Dendritic cell treated with granulocyte-macrophage colony-stimulating factor and Interleukin-4, amounts not matched to agents 40 ng/mL and 50 ng/mL, for 4 days (primary cell): ENCODE measurements around the gene IGSF23.
"Not testable (repeated sequence)": the region's sequence is repeated elsewhere in the genome, so short reads cannot be mapped to it uniquely, and the experiment has no call there.

Experiments
- H3K27ac Mint-ChIP-seq: one replicate; pipeline ENCODE4 v1.8.0; 2022; ENCODE audit warnings: mild to moderate bottlenecking, mixed read lengths
- H3K27me3 Mint-ChIP-seq: one replicate; pipeline ENCODE4 v1.8.0; 2022; ENCODE audit warnings: mild to moderate bottlenecking, mixed read lengths
- H3K36me3 Mint-ChIP-seq: one replicate; pipeline ENCODE4 v1.8.0; 2022; ENCODE audit warnings: low read depth, mixed read lengths
- H3K4me1 Mint-ChIP-seq: one replicate; pipeline ENCODE4 v1.8.0; 2022; ENCODE audit warnings: low read depth, mixed read lengths
- H3K4me3 Mint-ChIP-seq: one replicate; pipeline ENCODE4 v1.8.0; 2022; ENCODE audit warnings: mild to moderate bottlenecking, moderate library complexity, mixed read lengths
- H3K9me3 Mint-ChIP-seq: one replicate; pipeline ENCODE4 v1.8.0; 2022; ENCODE audit warnings: mixed read lengths
- intact Hi-C: fragments of 100-400 bp; cut with micrococcal nuclease; formaldehyde crosslinking; loops from one replicate; pipeline ENCODE4 v1.15.0; 2022

The IGSF23 gene

GRCh38 chr19:44577566-44577874, 35.8 kb upstream of the IGSF23 start:
- H3K27me3 Mint-ChIP-seq: peaks cover 13% of the 10 kb centered on the region
- H3K9me3 Mint-ChIP-seq: peaks cover 6% of the 10 kb centered on the region
- intact Hi-C loops: no loop called here
- H3K4me3 Mint-ChIP-seq: no peak overlapping the region
- peaks cover 30% of the 10 kb centered on the region for H3K4me1 Mint-ChIP-seq
- no peak overlapping the region for H3K27ac Mint-ChIP-seq
- no peaks in the 10 kb centered on the region for H3K36me3 Mint-ChIP-seq

- no peak overlapping the region for H3K27ac Mint-ChIP-seq
- H3K4me3 Mint-ChIP-seq: no peak overlapping the region
- peaks cover 17% of the 10 kb centered on the region for H3K27me3 Mint-ChIP-seq
- no peaks in the 10 kb centered on the region for H3K36me3 Mint-ChIP-seq
- H3K4me1 Mint-ChIP-seq: peaks cover 27% of the 10 kb centered on the region
- intact Hi-C loops: no loop called here
- H3K9me3 Mint-ChIP-seq: peaks cover 11% of the 10 kb centered on the region
Observed at GRCh38 chr19:44579663-44580365, 33.5 kb upstream of the IGSF23 start.

GRCh38 chr19:44580366-44580895, 32.9 kb upstream of the IGSF23 start:
- intact Hi-C loops: no loop called here
- Mint-ChIP-seq H3K27me3 (peaks cover 19% of the 10 kb centered on the region), H3K36me3 (no peaks in the 10 kb centered on the region), H3K4me3 (no peak overlapping the region), H3K4me1 (peaks cover 27% of the 10 kb centered on the region), H3K9me3 (peaks cover 11% of the 10 kb centered on the region), H3K27ac (no peak overlapping the region)

- peak overlapping the region; percentile 5 for H3K27ac Mint-ChIP-seq
- H3K36me3 Mint-ChIP-seq: no peaks in the 10 kb centered on the region
- peaks cover 11% of the 10 kb centered on the region for H3K9me3 Mint-ChIP-seq
- no peak overlapping the region for H3K4me3 Mint-ChIP-seq
- intact Hi-C loops: no loop called here
- peaks cover 21% of the 10 kb centered on the region for H3K27me3 Mint-ChIP-seq
- peaks cover 34% of the 10 kb centered on the region for H3K4me1 Mint-ChIP-seq
Observed at GRCh38 chr19:44581288-44581687, 32.1 kb upstream of the IGSF23 start.

GRCh38 chr19:44582581-44583265, 30.6 kb upstream of the IGSF23 start:
- intact Hi-C loops: no loop called here
- H3K27ac Mint-ChIP-seq: peak overlapping the region; percentile 68
- peaks cover 21% of the 10 kb centered on the region for H3K27me3 Mint-ChIP-seq

GRCh38 chr19:44585371-44586133, 27.8 kb upstream of the IGSF23 start:
- H3K9me3 Mint-ChIP-seq: peaks cover 21% of the 10 kb centered on the region
- intact Hi-C loops: loop anchor here (5.0 kb wide), 1 partner anchor 37 kb away; no protein-coding TSS in a partner anchor
- no peak overlapping the region for H3K27ac Mint-ChIP-seq
- H3K27me3 Mint-ChIP-seq: peaks cover 16% of the 10 kb centered on the region
- H3K4me1 Mint-ChIP-seq: peaks cover 66% of the 10 kb centered on the region
- H3K36me3 Mint-ChIP-seq: no peaks in the 10 kb centered on the region
- no peak overlapping the region for H3K4me3 Mint-ChIP-seq

More at GRCh38 chr19:44582581-44583265, 30.6 kb upstream of the IGSF23 start:
- Mint-ChIP-seq H3K36me3 (no peaks in the 10 kb centered on the region), H3K4me3 (no peak overlapping the region), H3K4me1 (peaks cover 48% of the 10 kb centered on the region), H3K9me3 (peaks cover 20% of the 10 kb centered on the region)

- Mint-ChIP-seq H3K4me3 (no peak overlapping the region), H3K36me3 (no peaks in the 10 kb centered on the region), H3K9me3 (peaks cover 10% of the 10 kb centered on the region), H3K27ac (peak overlapping the region; percentile 85), H3K27me3 (peaks cover 14% of the 10 kb centered on the region), H3K4me1 (peaks cover 66% of the 10 kb centered on the region)
- intact Hi-C loops: loop anchor here (5.0 kb wide), 1 partner anchor 34 kb away; no protein-coding TSS in a partner anchor
Observed at GRCh38 chr19:44587963-44588770, 25.2 kb upstream of the IGSF23 start.

GRCh38 chr19:44588771-44589112, 24.6 kb upstream of the IGSF23 start:
- H3K4me3 Mint-ChIP-seq: no peak overlapping the region
- peaks cover 10% of the 10 kb centered on the region for H3K9me3 Mint-ChIP-seq
- peaks cover 13% of the 10 kb centered on the region for H3K27me3 Mint-ChIP-seq
- H3K27ac Mint-ChIP-seq: peak overlapping the region; percentile 85
- no peaks in the 10 kb centered on the region for H3K36me3 Mint-ChIP-seq
- peaks cover 69% of the 10 kb centered on the region for H3K4me1 Mint-ChIP-seq
- intact Hi-C loops: loop anchor here (5.0 kb wide), 1 partner anchor 34 kb away; no protein-coding TSS in a partner anchor

GRCh38 chr19:44590245-44591059, 22.9 kb upstream of the IGSF23 start:
- H3K9me3 Mint-ChIP-seq: peaks cover 10% of the 10 kb centered on the region
- H3K27ac Mint-ChIP-seq: peak overlapping the region; percentile 81
- H3K36me3 Mint-ChIP-seq: no peaks in the 10 kb centered on the region
- intact Hi-C loops: no loop called here
- H3K27me3 Mint-ChIP-seq: peaks cover 9% of the 10 kb centered on the region
- no peak overlapping the region for H3K4me3 Mint-ChIP-seq
- H3K4me1 Mint-ChIP-seq: peaks cover 71% of the 10 kb centered on the region

GRCh38 chr19:44591340-44591993, 21.9 kb upstream of the IGSF23 start:
- H3K36me3 Mint-ChIP-seq, intact Hi-C loops, H3K4me3 Mint-ChIP-seq: not testable (repeated sequence)
- Mint-ChIP-seq H3K27me3 (peaks cover 13% of the 10 kb centered on the region), H3K9me3 (peaks cover 10% of the 10 kb centered on the region), H3K4me1 (peaks cover 64% of the 10 kb centered on the region), H3K27ac (peak overlapping the region; percentile 81)

GRCh38 chr19:44592451-44592890, 20.9 kb upstream of the IGSF23 start:
- Mint-ChIP-seq H3K36me3 (no peaks in the 10 kb centered on the region), H3K27me3 (peaks cover 21% of the 10 kb centered on the region), H3K27ac (peak overlapping the region; percentile 81), H3K9me3 (peaks cover 4% of the 10 kb centered on the region), H3K4me1 (peaks cover 63% of the 10 kb centered on the region), H3K4me3 (no peak overlapping the region)
- intact Hi-C loops: no loop called here

GRCh38 chr19:44593294-44593693, 20.1 kb upstream of the IGSF23 start:
- H3K27me3 Mint-ChIP-seq: peaks cover 29% of the 10 kb centered on the region
- H3K9me3 Mint-ChIP-seq: no peaks in the 10 kb centered on the region
- no peak overlapping the region for H3K4me3 Mint-ChIP-seq
- H3K36me3 Mint-ChIP-seq: no peaks in the 10 kb centered on the region
- no peak overlapping the region for H3K27ac Mint-ChIP-seq
- peaks cover 55% of the 10 kb centered on the region for H3K4me1 Mint-ChIP-seq
- intact Hi-C loops: no loop called here
